Panc1 (cell line): ENCODE results near the gene LEPROT. TPM values are rescaled to one million over a fixed set of nuclear protein-coding genes. Genes with fewer than 3 reads are reported as not detected.

ENCODE experiments used
- ATAC-seq: fragments of 200-7000 bp; cut with Tn5 transposase; 2 replicates; pipeline ENCODE4 v1.9.1; 2020; ENCODE audit warnings: mild to moderate bottlenecking, moderate library complexity
- BruUV-seq: library from RNA; stranded (reverse); fragments of 400-500 nt; replicated peaks from 2 replicates; lab custom pipeline; 2021; lab: Mats Ljungman, UMichigan
- CTCF ChIA-PET: fragments of 300-600 bp; sonication (Branson Sonifier 250); formaldehyde crosslinking; loops from one replicate; lab custom pipeline; 2022; ENCODE audit warnings: antibody characterized with exemption; lab: Charles Lee
- POLR2A ChIA-PET: fragments of 300-600 bp; sonication (Branson Sonifier 250); formaldehyde crosslinking; loops from one replicate; lab custom pipeline; 2022; ENCODE audit warnings: antibody characterized with exemption; lab: Charles Lee
- DNase-seq: peaks from one replicate; pipeline ENCODE4 v3.0.0-alpha.2; 2010; ENCODE audit warnings: low read depth, low spot score
- H3K27ac ChIP-seq: 2 replicates; pipeline ENCODE4 v1.5.1; 2011; ENCODE audit warnings: mild to moderate bottlenecking, low read length, inconsistent platforms
- H3K27me3 ChIP-seq: fragments of 200-500 bp; sonication (Bioruptor generic); 2 replicates; pipeline ENCODE4 v1.6.0; 2014; ENCODE audit warnings: low read length, inconsistent platforms; ENCODE audit not compliant: control insufficient read depth, insufficient read depth
- H3K36me3 ChIP-seq: fragments of 200-500 bp; sonication (Bioruptor generic); 2 replicates; pipeline ENCODE4 v1.5.1; 2014; ENCODE audit warnings: inconsistent platforms, mild to moderate bottlenecking, low read length, moderate library complexity; ENCODE audit not compliant: control insufficient read depth, insufficient read depth
- H3K4me1 ChIP-seq: 2 replicates; pipeline ENCODE4 v1.5.1; 2011; ENCODE audit warnings: inconsistent platforms, mild to moderate bottlenecking, low read length, moderate library complexity; ENCODE audit not compliant: control insufficient read depth, insufficient read depth
- H3K4me3 ChIP-seq, 2 experiments: 2 replicates each; pipeline ENCODE4 v1.5.1; 2011 to 2012; ENCODE audit warnings: low read depth in 2 of 2, low read length in 2 of 2, mild to moderate bottlenecking in 2 of 2, inconsistent platforms in 1 of 2, moderate library complexity in 1 of 2
- H3K9me3 ChIP-seq: fragments of 200-500 bp; sonication (Bioruptor generic); 2 replicates; pipeline ENCODE4 v1.5.1; 2014; ENCODE audit warnings: low read depth, mild to moderate bottlenecking, inconsistent platforms, low read length, moderate library complexity; ENCODE audit not compliant: control insufficient read depth, insufficient read depth
- CTCF ChIP-seq: fragments of 450-650 bp; IDR thresholded peaks from 2 replicates; pipeline ENCODE4 v1.5.1; 2017; ENCODE audit warnings: mild to moderate bottlenecking
- POLR2AphosphoS5 ChIP-seq: IDR thresholded peaks from 2 replicates; pipeline ENCODE4 v1.6.1; 2012; ENCODE audit warnings: mild to moderate bottlenecking, low read depth, low read length, moderate library complexity
- REST ChIP-seq, 2 experiments: IDR thresholded peaks; 2 replicates each; pipeline ENCODE4 v1.6.1; 2011 to 2012; ENCODE audit warnings: low read depth in 2 of 2, control low read depth in 1 of 2, low read length in 1 of 2, mild to moderate bottlenecking in 1 of 2, moderate library complexity in 1 of 2; ENCODE audit not compliant: insufficient read depth in 1 of 2
- SIN3A ChIP-seq: IDR thresholded peaks from 2 replicates; pipeline ENCODE4 v1.6.1; 2012; ENCODE audit warnings: low read depth, mild to moderate bottlenecking, low read length, moderate library complexity, borderline replicate concordance; ENCODE audit not compliant: insufficient read depth
- TCF7L2 ChIP-seq: IDR thresholded peaks from 2 replicates; pipeline ENCODE4 v1.6.1; 2011; ENCODE audit warnings: mild to moderate bottlenecking, low read depth, low read length, inconsistent platforms
- in situ Hi-C: cut with HindIII; loops from 2 replicates; pipeline ENCODE4 v1.10.0; 2016; ENCODE audit warnings: low sequenced_read_pairs, low pct_unique_long_range_greater_than_20kb
- intact Hi-C: fragments of 100-400 bp; cut with micrococcal nuclease; formaldehyde crosslinking; loops from one replicate; pipeline ENCODE4 v1.10.0; 2022; ENCODE audit not compliant: unreplicated experiment
- total RNA-seq: library from RNA; stranded (reverse); gene quantifications from one replicate; pipeline ENCODE4 v1.2.1, GENCODE V29; 2021; ENCODE audit not compliant: unreplicated experiment

Gene LEPROT
- total RNA-seq, 1 experiment from 2014 or later: 53.6 TPM

- no peak for ATAC-seq
- intact Hi-C loops: no loop called here
- no TSS peak for BruUV-seq
Observed at GRCh38 chr1:65477414-65478378, 57.2 kb downstream of the LEPROT start.

More at GRCh38 chr1:65477414-65478378, 57.2 kb downstream of the LEPROT start:
- H3K27ac ChIP-seq: no peak overlapping the region
- TF ChIP-seq CTCF: no peak
- TF ChIP-seq POLR2AphosphoS5: no peak
- no peak for TF ChIP-seq REST (IDR thresholded peaks at IDR 0.05; ENCODE audit: insufficient read depth in 1 of 2, low read depth in 2 of 2, low read length in 1 of 2)
- no peak for TF ChIP-seq SIN3A
- TF ChIP-seq TCF7L2: no peak
- no peaks in the 10 kb centered on the region for H3K27me3 ChIP-seq
- CTCF ChIA-PET: no interaction called here
- POLR2A ChIA-PET: no interaction called here
- no peaks in the 10 kb centered on the region for H3K4me1 ChIP-seq
- DNase-seq: no peak
- no peaks in the 10 kb centered on the region for H3K9me3 ChIP-seq
- no peaks in the 10 kb centered on the region for H3K36me3 ChIP-seq
- in situ Hi-C loops: no loop called here
- no peak overlapping the region for H3K4me3 ChIP-seq
